Testis (tissue), 3 donors: Measurements from ENCODE around the gene DIO3. TPM values are rescaled to one million over a fixed set of nuclear protein-coding genes. Genes with fewer than 3 reads are reported as not detected.

ENCODE experiments used
- DNase-seq: peaks from one replicate; pipeline ENCODE4 v3.0.0-alpha.2; 2019
- H3K27ac ChIP-seq, 2 donors: fragments of 200-600 bp; sonication (generic); one replicate each; pipeline ENCODE4 v1.5.1; 2019
- H3K27me3 ChIP-seq: fragments of 200-600 bp; sonication (generic); one replicate; pipeline ENCODE4 v1.5.1; 2019
- H3K36me3 ChIP-seq: fragments of 200-600 bp; sonication (generic); one replicate; pipeline ENCODE4 v1.5.1; 2017; ENCODE audit warnings: low read depth; ENCODE audit errors: missing control alignments
- H3K4me1 ChIP-seq: fragments of 200-600 bp; sonication (generic); one replicate; pipeline ENCODE4 v1.5.1; 2019
- H3K4me3 ChIP-seq, 2 donors: fragments of 200-600 bp; sonication (generic); one replicate each; pipeline ENCODE4 v1.5.1; 2017 to 2019
- H3K9me3 ChIP-seq: fragments of 200-600 bp; sonication (generic); one replicate; pipeline ENCODE4 v1.5.1; 2017
- POLR2A ChIP-seq: fragments of 450-650 bp; IDR thresholded peaks from one replicate; pipeline ENCODE4 v1.6.1; 2017; ENCODE audit warnings: antibody characterized with exemption, mild to moderate bottlenecking, moderate library complexity
- WGBS, 2 donors: methylation state at CpG; one replicate each; pipeline ENCODE4 v1.1.5; 2018; 5-methylcytosine and 5-hydroxymethylcytosine counted together
- intact Hi-C: fragments of 100-400 bp; cut with DNase I; formaldehyde crosslinking; loops from one replicate; pipeline ENCODE4 v1.15.1; 2023; ENCODE audit warnings: low total_unique reads
- polyA plus RNA-seq: library from polyadenylated mRNA; stranded (reverse); fragments of 350-450 nt; fragmentation: Illumina TruSeq; extraction: RNeasy Lipid Tissue Mini Kit (QIAGEN cat#74804); gene quantifications from one replicate; pipeline ENCODE4 v1.2.3, GENCODE V29; 2014; ENCODE audit warnings: low read depth, low replicate concordance; ENCODE audit not compliant: insufficient read depth
- total RNA-seq, 2 donors: library from RNA; depleted of rRNA; stranded (reverse); fragments of >200 nt; gene quantifications; one replicate each; pipeline ENCODE4 v1.2.3, GENCODE V29; 2016
- TF ChIP-seq, protein P1 (sequence below), 3 experiments: fragments of 450-650 bp in 2 of 3; fragments of 200-600 bp in 1 of 3; sonication (generic) in 1 of 3; IDR thresholded peaks; one replicate each; pipeline ENCODE4 v1.5.1; 2016 to 2019; ENCODE audit warnings: antibody characterized with exemption in 3 of 3, mild to moderate bottlenecking in 2 of 3, moderate library complexity in 1 of 3

The DIO3 gene
- total and polyA plus RNA-seq, 3 donors from 2014 or later: 2.3 to 4.6 (median 2.4) TPM

DNA sequence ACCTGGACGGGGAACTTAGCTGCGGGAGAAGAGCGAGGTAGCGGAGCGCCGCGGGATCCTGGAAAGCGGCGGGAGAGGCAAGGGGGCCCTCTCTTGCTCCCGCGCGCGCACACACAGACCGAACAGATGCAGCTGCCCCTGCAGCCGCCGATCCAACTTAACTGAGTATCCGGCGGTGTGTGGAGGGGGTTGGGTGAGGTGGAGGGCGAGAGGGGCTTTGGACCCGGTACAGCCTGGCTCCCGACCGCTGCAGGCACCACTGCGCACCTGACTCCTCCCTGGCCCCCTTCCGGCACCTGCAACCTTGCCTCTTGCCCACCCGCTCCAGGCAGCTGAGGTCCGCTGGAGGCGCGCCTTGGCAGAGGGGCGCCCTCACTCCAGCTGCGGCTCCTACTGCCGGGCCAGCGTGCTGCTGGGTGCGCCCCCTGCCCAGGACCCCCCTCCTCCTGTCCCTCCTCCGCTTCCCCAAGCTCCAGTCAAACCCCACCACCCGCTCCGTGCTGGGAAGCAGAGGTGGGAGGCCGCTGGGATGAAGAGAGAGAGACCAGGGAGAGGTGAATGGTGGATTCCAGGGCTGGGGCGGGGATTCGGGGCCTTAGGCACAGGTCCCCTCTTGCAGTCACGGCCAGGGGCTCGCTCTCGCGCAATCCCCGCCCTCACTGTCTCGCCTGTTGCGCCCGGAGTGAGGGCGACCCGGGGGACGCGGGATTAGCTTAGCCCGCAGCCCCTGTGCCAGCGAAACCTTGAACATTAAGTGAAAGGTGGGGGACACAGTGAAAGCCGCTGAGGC lies 2.6 kb downstream of the DIO3 start:
- 1 to 2% methylated on average over 12 to 53 of the region's 54 CpGs for WGBS, 2 donors
- Histone ChIP-seq H3K27ac (no peak overlapping the region), H3K4me3 (no peak overlapping the region), H3K36me3 (no peaks in the 10 kb centered on the region), H3K27me3 (no peaks in the 10 kb centered on the region), H3K4me1 (peaks cover 19% of the 10 kb centered on the region), H3K9me3 (no peaks in the 10 kb centered on the region)
- intact Hi-C loops: no loop called here
- DNase-seq: no peak
- no peak for TF ChIP-seq POLR2A
- TF ChIP-seq, protein P1, sequence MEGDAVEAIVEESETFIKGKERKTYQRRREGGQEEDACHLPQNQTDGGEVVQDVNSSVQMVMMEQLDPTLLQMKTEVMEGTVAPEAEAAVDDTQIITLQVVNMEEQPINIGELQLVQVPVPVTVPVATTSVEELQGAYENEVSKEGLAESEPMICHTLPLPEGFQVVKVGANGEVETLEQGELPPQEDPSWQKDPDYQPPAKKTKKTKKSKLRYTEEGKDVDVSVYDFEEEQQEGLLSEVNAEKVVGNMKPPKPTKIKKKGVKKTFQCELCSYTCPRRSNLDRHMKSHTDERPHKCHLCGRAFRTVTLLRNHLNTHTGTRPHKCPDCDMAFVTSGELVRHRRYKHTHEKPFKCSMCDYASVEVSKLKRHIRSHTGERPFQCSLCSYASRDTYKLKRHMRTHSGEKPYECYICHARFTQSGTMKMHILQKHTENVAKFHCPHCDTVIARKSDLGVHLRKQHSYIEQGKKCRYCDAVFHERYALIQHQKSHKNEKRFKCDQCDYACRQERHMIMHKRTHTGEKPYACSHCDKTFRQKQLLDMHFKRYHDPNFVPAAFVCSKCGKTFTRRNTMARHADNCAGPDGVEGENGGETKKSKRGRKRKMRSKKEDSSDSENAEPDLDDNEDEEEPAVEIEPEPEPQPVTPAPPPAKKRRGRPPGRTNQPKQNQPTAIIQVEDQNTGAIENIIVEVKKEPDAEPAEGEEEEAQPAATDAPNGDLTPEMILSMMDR (IDR thresholded peaks at IDR 0.05): no peak

DNA sequence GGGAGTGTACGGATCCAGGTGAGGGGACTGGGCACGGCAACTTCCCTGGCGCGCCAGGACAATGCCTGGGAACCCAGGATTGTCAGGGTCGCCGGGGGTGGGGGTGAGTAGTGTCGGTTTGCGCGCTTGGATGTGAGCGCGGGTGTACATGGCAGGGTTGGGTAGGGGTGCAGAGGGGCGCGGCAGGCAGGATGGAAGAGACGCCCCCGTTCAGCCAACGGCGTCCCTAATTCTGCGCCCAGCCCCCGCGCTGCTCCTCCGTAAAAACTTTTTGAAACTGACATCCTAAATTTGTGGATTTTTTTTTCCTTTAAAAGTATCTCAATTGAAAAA lies 3.1 kb downstream of the DIO3 start:
- TF ChIP-seq POLR2A: no peak
- TF ChIP-seq, protein P1 (IDR thresholded peaks at IDR 0.05): no peak
- Histone ChIP-seq H3K36me3 (no peaks in the 10 kb centered on the region), H3K27ac (no peak overlapping the region), H3K9me3 (no peaks in the 10 kb centered on the region), H3K4me3 (no peak overlapping the region), H3K4me1 (peaks cover 19% of the 10 kb centered on the region), H3K27me3 (no peaks in the 10 kb centered on the region)
- intact Hi-C loops: no loop called here
- no peak for DNase-seq
- WGBS, 2 donors: 0 to 5% methylated on average over 4 to 21 of the region's 21 CpGs

DNA sequence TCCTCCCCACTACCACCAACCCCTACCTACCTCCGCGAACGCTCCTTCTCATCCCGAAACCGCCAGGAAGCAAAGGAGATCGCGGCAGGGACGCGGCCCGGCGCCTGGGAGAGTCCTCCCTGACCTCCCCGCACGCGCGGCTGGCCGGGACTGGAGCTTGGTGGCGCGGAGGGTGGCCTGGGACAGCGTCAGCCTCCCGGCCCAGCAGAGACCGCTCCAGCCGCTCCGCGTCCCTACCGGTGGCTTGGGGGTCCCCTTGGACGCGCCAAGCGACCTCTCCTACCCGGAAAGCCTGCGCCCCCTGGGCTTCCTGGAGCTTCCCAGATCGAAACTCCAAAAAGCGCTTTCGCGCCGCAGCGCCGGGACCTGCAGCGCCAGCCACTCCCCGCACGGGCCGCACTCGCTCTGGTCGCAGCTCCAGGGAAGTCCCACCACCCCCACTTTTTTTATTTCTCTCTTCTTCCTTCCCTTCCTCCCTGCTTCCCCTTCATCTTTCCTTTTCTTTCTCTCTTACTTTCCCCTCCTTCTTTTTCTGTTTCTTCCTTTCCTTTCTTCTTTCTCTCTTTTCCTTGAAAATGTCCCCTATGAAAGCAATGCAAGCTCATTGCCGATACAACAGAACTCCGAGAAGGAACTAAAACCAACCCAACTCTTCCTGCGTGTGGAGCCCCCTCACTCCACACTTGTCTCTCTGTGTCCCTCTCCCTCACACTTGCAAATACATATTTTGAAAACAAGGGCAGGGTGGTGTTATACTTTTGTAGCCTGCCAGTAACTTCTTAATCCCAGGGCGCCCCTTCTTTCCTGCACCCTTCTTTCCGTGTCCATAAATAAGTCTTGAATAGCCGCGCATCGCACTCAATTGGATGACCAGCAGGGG lies 3.8 kb downstream of the DIO3 start:
- Histone ChIP-seq H3K27ac (no peak overlapping the region), H3K4me1 (peaks cover 19% of the 10 kb centered on the region), H3K9me3 (no peaks in the 10 kb centered on the region), H3K4me3 (no peak overlapping the region), H3K27me3 (no peaks in the 10 kb centered on the region), H3K36me3 (no peaks in the 10 kb centered on the region)
- DNase-seq: no peak
- no peak for TF ChIP-seq POLR2A
- TF ChIP-seq, protein P1 (IDR thresholded peaks at IDR 0.05): no peak
- 8 to 12% methylated on average over 38 to 41 of the region's 51 CpGs for WGBS, 2 donors
- intact Hi-C loops: no loop called here

DNA sequence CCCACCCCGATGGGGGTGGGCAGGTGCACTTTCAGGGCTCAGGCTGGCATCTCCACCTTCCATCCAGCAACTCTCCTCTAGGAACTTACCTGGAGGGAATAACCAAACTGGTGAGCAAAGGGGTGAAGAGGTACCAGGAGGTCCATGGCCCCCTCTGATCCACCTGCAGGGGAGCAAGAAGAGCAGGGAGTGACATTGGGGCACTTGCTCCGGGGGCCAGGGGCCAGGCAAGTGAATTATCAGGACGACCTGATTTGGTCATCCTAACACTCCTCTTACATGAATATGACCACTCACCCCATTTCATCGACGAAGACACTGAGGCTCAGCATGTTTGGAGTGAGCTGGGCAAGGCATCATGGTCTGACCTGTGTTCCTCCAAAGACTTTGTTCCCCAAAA lies 6.0 kb downstream of the DIO3 start:
- WGBS, 2 donors: 87 to 98% methylated on average over 5 of the region's 5 CpGs
- Histone ChIP-seq H3K4me3 (no peak overlapping the region), H3K27me3 (no peaks in the 10 kb centered on the region), H3K36me3 (no peaks in the 10 kb centered on the region), H3K27ac (no peak overlapping the region), H3K4me1 (peaks cover 19% of the 10 kb centered on the region), H3K9me3 (no peaks in the 10 kb centered on the region)
- TF ChIP-seq POLR2A: no peak
- TF ChIP-seq, protein P1 (IDR thresholded peaks at IDR 0.05): no peak
- no peak for DNase-seq
- intact Hi-C loops: no loop called here
